Sciatic nerve (tissue), 2 donors: ENCODE data around the gene IFT122. TPM values are rescaled to one million over a fixed set of nuclear protein-coding genes. Genes with fewer than 3 reads are reported as not detected.
A peak's percentile ranks its signal among the peaks of the same experiment; 100 is the strongest.
"Not testable (repeated sequence)": the region's sequence is repeated elsewhere in the genome, so short reads cannot be mapped to it uniquely, and the experiment has no call there.

Source experiments
- ATAC-seq: fragments of 200-7000 bp; cut with Tn5 transposase; one replicate; pipeline ENCODE4 v1.9.1; 2020; ENCODE audit warnings: mild to moderate bottlenecking, moderate library complexity
- DNase-seq: peaks from one replicate; pipeline ENCODE4 v3.0.0-alpha.2; 2020; ENCODE audit warnings: low spot score
- intact Hi-C: fragments of 100-400 bp; cut with DNase I; formaldehyde crosslinking; loops from one replicate; pipeline ENCODE4 v1.14.2; 2022
- total RNA-seq: library from RNA; stranded (reverse); fragmentation: NEBNext Ultra II Directional; extraction: Animal tissue kit (Norgen Biotek cat#: 25700); gene quantifications from one replicate; pipeline ENCODE4 v1.2.1, GENCODE V29; 2021
- donor health status: DM: no; HTN: no; CAD: no.
- donor health status: DM: no; HTN: no; CAD: no.

IFT122 gene
- total RNA-seq, 1 donor from 2014 or later = 49.7 TPM

GRCh38 chr3:129543156-129543790 lies 103.2 kb downstream of the IFT122 start, which contains the start of gene H1-8:
Gene H1-8 (plus strand): TSS chr3:129543175. CDS start chr3:129543219, 44 bp downstream.
- intact Hi-C loops = loop anchor here (5.0 kb wide), 1 partner anchor 1406 kb away; no protein-coding TSS in a partner anchor
- DNase-seq (no peak), ATAC-seq (peak; percentile 22)

- intact Hi-C loops = loop anchor here (5.0 kb wide), 1 partner anchor 1407 kb away; no protein-coding TSS in a partner anchor
- DNase-seq = no peak
- ATAC-seq = no peak
These were observed 104.0 kb downstream of the IFT122 start for GRCh38 chr3:129543999-129544398.

- intact Hi-C loops, DNase-seq, ATAC-seq: not testable (repeated sequence)
These were observed 105.9 kb downstream of the IFT122 start for GRCh38 chr3:129545951-129546350.

DNA sequence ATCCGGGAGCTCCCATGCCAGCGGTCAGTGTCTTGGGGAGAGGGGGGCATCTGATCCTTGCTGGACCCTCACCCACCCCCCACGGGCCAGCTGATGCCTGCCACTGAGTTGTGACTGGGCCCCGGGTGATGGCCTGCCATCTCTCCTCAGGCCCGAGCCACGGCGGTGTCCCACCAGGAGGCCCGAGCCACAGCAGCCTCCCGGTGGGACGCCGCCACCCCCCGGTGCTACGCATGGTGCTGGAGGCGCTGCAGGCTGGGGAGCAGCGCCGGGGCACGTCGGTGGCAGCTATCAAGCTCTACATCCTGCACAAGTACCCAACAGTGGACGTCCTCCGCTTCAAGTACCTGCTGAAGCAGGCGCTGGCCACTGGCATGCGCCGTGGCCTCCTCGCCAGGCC lies 107.2 kb downstream of the IFT122 start:
- ATAC-seq (no peak), DNase-seq (no peak)
- intact Hi-C loops = no loop called here

DNA sequence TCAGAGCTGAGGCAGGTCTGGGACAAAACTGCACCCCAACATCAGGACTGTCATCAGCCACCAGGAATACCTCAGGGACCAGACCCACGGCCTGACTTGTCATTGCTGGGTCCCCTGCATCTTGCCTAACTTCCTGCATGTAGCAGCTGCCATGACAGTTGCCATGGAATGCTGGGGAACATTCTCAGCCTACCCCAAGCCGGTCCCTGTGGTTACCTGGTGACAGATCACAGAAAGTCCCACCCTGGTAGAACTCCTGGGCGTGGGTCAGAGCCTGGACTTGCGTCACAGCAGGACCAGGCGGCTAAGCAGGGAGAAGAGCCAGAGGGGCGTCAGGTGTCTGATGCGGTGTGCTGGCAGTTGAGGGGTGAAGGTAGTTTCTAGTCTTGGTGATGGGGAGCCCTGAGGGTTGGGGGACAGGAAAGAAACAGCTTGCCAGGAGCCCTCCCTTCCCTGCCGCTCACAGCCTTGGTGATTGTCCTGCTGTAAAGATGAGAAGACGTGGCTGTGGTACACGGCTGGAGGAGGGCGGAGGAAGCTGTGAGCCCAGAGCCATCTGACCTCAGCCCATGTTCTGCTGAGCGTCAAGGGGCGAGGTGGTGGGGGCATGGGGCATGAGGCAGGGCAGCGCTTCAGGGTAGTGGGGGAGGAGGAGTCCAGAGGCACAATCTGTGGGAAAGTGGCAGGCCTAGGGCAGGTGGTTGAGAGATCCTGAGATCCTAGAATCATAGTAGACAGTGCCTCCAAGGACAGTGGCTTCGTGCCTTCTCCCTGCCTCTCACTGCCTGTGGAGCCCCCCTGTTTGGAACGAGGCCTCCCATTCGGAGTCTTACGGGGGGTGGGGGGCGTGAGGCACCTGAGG lies 108.3 kb downstream of the IFT122 start:
- DNase-seq = no peak
- intact Hi-C loops = no loop called here
- no peak for ATAC-seq

DNA sequence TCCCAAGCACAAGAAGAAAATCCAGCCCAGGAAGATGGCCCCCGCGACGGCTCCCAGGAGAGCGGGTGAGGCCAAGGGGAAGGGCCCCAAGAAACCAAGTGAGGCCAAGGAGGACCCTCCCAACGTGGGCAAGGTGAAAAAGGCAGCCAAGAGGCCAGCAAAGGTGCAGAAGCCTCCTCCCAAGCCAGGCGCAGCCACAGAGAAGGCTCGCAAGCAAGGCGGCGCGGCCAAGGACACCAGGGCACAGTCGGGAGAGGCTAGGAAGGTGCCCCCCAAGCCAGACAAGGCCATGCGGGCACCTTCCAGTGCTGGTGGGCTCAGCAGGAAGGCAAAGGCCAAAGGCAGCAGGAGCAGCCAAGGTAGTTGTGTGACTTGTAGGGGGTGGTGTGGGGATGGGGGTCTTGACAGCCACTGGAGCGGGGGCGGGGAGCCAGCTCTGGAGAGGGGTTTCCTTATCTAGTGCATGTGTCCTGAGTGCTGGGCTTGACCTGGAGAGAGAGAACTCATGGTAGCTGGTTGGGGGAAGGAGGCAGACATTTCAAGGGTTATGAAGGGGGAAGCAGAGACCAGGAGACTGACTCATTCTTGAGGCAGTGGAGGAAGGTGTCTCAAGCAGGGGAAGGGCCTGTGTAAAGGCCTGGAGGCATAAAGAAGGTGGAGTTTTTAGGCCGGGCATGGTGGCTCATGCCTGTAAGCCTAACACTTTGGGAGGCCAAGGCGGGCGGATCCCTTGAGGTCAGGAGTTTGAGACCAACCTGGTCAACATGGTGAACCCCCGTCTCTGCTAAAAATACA lies 109.2 kb downstream of the IFT122 start:
- intact Hi-C loops = no loop called here
- no peak for ATAC-seq
- DNase-seq = no peak

- DNase-seq (no peak), ATAC-seq (no peak)
- intact Hi-C loops = no loop called here
These were observed 109.8 kb downstream of the IFT122 start for GRCh38 chr3:129549805-129550204.

DNA sequence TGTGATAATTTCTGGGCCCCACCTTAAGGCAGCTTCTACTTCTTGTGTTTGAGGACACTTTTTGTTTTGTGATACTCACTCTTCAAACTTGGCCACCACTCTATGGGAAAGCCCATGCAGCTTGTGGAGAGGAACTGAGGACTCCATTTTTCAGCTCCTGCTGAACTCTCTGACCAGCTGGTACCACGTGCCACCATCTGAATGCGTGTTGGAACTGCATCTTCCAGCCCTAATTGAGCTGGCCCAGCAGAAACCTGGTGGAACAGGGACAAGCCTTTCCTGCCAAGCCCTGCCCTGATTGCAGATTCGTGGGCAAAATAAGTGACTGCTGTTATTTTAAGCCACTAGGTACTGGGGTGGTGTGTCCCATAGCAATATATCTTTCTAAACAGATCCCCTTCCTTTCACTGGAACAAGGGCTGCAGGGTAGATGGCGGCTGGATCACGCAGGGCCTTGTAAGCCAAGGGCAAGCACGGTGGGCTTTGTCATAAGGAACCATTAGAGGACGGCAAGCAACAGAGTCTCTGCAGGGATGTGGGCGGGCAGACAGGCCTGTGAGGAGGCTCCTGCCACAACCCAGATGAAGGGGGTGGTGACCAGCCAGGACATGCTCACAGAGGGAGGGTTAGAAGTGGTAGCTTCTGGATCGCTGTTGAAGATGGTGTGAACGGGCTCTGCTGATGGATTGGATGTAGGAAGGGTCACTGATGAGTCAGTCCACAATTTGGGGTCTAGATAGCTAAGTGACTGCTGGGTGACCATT lies 112.4 kb downstream of the IFT122 start:
- no peak for DNase-seq
- intact Hi-C loops = no loop called here
- ATAC-seq = no peak

DNA sequence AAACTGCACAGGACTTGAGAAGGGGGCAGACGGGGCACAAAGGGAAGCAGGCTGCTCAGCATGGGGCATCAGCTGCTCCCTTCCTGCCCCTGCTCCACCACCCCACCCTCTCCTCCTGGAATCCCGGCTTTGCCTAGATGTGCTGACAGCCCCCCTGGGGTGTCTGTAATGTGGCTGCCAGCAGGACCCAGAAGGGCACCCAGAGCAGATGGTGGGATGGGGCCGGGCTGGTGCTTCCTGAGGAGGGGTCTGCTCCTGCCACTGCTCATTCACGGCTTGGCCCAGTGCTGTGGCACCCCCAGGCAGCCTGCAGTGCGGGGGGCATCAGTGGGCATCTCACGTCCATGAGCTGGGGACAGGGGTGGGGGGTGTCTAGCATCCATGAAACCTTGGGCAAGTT lies 113.1 kb downstream of the IFT122 start:
- DNase-seq = no peak
- no peak for ATAC-seq
- intact Hi-C loops = no loop called here

GRCh38 chr3:129553719-129554118 lies 113.7 kb downstream of the IFT122 start:
- intact Hi-C loops = no loop called here
- peak; percentile 25 for ATAC-seq

GRCh38 chr3:129554356-129555152 lies 114.5 kb downstream of the IFT122 start:
- intact Hi-C loops = no loop called here
- DNase-seq (no peak), ATAC-seq (peak; percentile 9)

More at GRCh38 chr3:129553719-129554118, 113.7 kb downstream of the IFT122 start:
- DNase-seq = no peak

- peak; percentile 0 for ATAC-seq
- intact Hi-C loops = no loop called here
These were observed 115.1 kb downstream of the IFT122 start for GRCh38 chr3:129555153-129555550.

DNA sequence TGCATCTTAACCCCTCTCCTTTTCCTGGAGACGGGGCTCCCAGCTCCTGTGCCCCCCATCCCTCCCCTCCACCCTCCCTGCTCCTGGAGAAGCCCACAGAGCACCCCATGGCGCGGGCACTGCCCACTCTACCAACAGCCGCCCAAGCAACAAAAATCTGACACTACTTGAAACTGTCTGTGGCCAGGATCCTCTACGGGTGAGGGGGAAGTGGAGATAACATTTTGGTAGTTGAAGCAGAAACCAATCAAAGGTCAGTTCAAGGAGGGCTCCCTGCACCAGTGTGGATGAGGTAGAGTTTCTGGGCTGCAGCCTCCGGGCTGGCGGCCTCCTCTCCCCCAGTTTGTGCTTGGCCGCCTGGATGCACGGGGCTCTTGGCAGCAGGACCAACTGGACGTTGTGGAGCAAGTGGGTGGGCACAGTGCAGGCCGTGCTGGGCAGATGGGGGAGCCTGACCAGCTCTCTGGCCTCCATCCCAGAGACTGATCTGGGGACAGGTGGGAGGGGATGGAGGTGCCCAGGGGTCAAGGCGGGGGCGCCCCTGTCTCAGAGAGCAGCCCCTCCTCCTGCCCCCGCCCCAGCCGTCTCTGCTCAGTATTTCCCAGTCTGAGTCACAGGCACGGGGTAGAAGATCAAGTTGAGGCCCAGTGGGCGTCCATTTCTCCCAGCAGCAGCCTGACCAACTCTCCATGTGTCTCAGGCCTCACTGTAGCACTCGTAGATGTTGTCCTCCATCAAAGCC lies 115.8 kb downstream of the IFT122 start:
- intact Hi-C loops = no loop called here
- ATAC-seq (peak; percentile 0), DNase-seq (no peak)

More at GRCh38 chr3:129555153-129555550, 115.1 kb downstream of the IFT122 start:
- DNase-seq = no peak

DNA sequence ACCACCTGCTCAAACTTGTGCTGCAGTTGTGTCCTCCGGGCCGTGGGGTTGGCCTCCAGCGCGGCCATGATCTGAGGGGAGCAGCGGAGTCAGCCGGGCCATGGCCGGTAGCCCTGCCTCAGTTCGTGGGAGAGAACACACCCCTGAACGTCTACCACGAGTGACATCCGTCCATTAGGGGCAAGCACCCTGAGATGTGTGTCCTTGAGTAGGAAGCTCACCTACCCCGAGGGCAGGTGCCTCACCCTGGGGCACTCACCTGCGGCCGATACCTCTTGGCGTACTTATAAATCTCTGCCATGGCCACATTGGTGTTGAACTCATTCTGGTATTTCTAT lies 116.3 kb downstream of the IFT122 start:
- intact Hi-C loops = no loop called here
- no peak for DNase-seq
- ATAC-seq = no peak

DNA sequence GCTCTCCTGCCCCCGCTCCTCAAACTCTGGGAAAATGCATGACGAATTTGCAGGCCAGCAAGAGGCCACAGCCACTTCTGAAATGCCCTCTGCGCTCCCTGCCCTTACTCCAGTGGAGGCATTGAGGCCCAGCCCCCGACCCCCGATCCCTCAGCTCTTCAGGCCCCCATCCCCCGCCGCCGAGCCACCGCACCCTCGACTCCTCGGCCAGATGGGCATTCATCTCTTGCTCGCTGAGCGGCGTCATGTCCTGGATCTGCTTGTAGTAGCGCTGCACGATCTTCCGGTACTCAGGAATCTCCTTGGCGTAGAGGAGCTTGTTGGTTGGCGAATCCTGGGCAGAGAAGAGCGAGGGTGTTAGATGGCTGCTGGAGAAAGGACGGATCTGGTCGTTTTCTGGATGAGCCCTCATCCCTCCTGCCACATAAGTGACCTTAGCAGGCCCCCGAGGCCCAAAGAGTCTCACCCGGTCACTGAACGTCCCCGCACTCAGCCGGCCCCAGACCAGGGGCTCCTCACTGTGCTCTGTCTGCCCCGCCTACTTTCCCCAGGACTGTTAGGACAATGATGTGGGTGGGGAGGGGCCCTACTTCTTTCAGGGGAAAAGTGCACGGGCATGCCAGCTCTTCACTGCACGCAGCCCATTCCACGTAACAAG lies 117.0 kb downstream of the IFT122 start:
- DNase-seq = no peak
- ATAC-seq = no peak
- intact Hi-C loops = no loop called here

GRCh38 chr3:129557548-129557894 lies 117.5 kb downstream of the IFT122 start:
- ATAC-seq = peak; percentile 41

More at GRCh38 chr3:129557548-129557894, 117.5 kb downstream of the IFT122 start:
- intact Hi-C loops = no loop called here
- no peak for DNase-seq
